ENCODE data around the gene PLEKHA7.

GRCh38 chr11:16989554-16989953 lies 24.7 kb downstream of the PLEKHA7 start:
- TF ChIP-seq MAFK (IDR thresholded peaks at IDR 0.05; ENCODE audit: low read depth, low read length) (no peak), POLR2A (IDR thresholded peaks at IDR 0.05; ENCODE audit: low read depth, low read length) (no peak), RAD21 (IDR thresholded peaks at IDR 0.05; ENCODE audit: low read length) (no peak)
- TF ChIP-seq, protein P1, sequence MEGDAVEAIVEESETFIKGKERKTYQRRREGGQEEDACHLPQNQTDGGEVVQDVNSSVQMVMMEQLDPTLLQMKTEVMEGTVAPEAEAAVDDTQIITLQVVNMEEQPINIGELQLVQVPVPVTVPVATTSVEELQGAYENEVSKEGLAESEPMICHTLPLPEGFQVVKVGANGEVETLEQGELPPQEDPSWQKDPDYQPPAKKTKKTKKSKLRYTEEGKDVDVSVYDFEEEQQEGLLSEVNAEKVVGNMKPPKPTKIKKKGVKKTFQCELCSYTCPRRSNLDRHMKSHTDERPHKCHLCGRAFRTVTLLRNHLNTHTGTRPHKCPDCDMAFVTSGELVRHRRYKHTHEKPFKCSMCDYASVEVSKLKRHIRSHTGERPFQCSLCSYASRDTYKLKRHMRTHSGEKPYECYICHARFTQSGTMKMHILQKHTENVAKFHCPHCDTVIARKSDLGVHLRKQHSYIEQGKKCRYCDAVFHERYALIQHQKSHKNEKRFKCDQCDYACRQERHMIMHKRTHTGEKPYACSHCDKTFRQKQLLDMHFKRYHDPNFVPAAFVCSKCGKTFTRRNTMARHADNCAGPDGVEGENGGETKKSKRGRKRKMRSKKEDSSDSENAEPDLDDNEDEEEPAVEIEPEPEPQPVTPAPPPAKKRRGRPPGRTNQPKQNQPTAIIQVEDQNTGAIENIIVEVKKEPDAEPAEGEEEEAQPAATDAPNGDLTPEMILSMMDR (conservative IDR thresholded peaks at IDR 0.05; ENCODE audit: low read depth, low read length): no peak
